ENCODE measurements around the gene PITX2. TPM values are rescaled to one million over a fixed set of nuclear protein-coding genes. Genes with fewer than 3 reads are reported as not detected.
"Not testable (repeated sequence)": the region's sequence is repeated elsewhere in the genome, so short reads cannot be mapped to it uniquely, and the experiment has no call there.

PITX2 gene
- total RNA-seq, 1 donor from 2014 or later = not detected

DNA sequence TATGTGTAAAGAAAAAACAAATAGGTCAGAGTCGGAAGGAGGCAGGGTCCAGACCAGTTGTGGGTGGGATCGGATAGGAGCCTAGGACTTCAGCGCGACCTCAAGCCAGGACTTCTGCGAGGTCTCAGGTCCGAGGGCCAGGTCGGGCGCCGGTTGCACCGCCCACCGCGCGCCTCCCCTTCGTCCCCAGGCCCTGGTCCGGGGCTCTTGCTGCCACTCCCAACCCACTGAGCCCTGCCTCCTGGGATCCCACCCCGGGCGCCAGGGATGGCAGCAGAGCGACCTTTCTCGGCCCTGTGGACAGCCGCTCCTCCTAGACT, 12.3 kb downstream of the PITX2 start:
- no peak for DNase-seq (ENCODE audit: low spot score)
- Mint-ChIP-seq H3K36me3 (ENCODE audit: low read depth) (no peaks in the 10 kb centered on the region), H3K27ac (no peak overlapping the region), H3K4me3 (no peak overlapping the region), H3K27me3 (ENCODE audit: insufficient read depth) (peaks cover 53% of the 10 kb centered on the region), H3K9me3 (no peaks in the 10 kb centered on the region), H3K4me1 (ENCODE audit: low read depth) (no peaks in the 10 kb centered on the region)
- intact Hi-C loops (cut with micrococcal nuclease) = no loop called here

DNA sequence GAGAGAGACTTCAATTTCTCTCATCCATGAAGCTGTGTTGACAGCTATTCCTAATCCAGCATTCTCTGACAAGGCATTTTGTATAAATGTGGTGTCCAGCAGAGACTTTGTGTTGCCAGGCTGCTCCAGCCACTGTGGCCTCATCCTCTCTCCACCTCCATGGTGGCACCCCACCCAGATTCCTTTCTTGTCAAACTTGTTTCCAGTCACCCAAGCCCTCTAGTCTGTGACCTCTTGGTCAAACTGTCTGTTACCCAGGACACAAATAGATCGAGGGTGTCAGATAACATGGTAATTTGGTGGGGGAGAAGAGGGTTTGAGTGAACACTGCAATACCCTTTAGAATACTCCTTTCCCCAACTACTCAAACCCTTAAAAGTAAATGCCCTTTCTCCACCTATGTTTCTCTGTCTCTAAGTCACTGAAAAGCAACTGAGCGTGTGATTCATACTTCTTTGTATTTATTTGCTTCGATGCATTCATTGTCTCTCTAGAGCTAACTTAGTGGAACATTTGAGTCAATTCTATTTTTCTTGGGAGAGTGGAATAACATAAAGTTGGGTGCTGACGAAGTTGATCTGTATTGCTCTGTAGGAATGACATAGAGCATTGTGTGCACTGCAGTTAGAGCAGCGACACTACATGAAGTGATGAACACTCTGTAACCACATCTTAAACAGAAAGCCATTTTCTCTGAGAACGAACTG, 13.7 kb downstream of the PITX2 start:
- no peak for DNase-seq (ENCODE audit: low spot score)
- Mint-ChIP-seq H3K9me3 (no peaks in the 10 kb centered on the region), H3K36me3 (ENCODE audit: low read depth) (no peaks in the 10 kb centered on the region), H3K4me3 (no peak overlapping the region), H3K27me3 (ENCODE audit: insufficient read depth) (peaks cover 41% of the 10 kb centered on the region), H3K27ac (no peak overlapping the region), H3K4me1 (ENCODE audit: low read depth) (no peaks in the 10 kb centered on the region)
- intact Hi-C loops (cut with micrococcal nuclease) = loop anchor here (5.0 kb wide), 1 partner anchor 33 kb away; no protein-coding TSS in a partner anchor

- no peak for DNase-seq (ENCODE audit: low spot score)
- Mint-ChIP-seq H3K4me3 (no peak overlapping the region), H3K27me3 (ENCODE audit: insufficient read depth) (peaks cover 14% of the 10 kb centered on the region), H3K27ac (no peak overlapping the region), H3K9me3 (no peaks in the 10 kb centered on the region), H3K36me3 (ENCODE audit: low read depth) (no peaks in the 10 kb centered on the region), H3K4me1 (ENCODE audit: low read depth) (no peaks in the 10 kb centered on the region)
- intact Hi-C loops (cut with micrococcal nuclease) = loop anchor here (5.0 kb wide), 1 partner anchor 37 kb away; no protein-coding TSS in a partner anchor
Measured at GRCh38 chr4:110605077-110605476, 17.8 kb downstream of the PITX2 start.

GRCh38 chr4:110602061-110602460, 20.8 kb downstream of the PITX2 start:
- Mint-ChIP-seq H3K9me3 (no peaks in the 10 kb centered on the region), H3K36me3 (ENCODE audit: low read depth) (no peaks in the 10 kb centered on the region), H3K27ac (no peak overlapping the region), H3K4me1 (ENCODE audit: low read depth) (no peaks in the 10 kb centered on the region), H3K4me3 (no peak overlapping the region), H3K27me3 (ENCODE audit: insufficient read depth) (peaks cover 4% of the 10 kb centered on the region)
- DNase-seq (ENCODE audit: low spot score) = no peak
- intact Hi-C loops (cut with micrococcal nuclease) = no loop called here

GRCh38 chr4:110597582-110597981, 25.3 kb downstream of the PITX2 start:
- intact Hi-C loops (cut with micrococcal nuclease) = no loop called here
- Mint-ChIP-seq H3K27ac (no peak overlapping the region), H3K27me3 (ENCODE audit: insufficient read depth) (peaks cover 1% of the 10 kb centered on the region), H3K4me1 (ENCODE audit: low read depth) (no peaks in the 10 kb centered on the region), H3K9me3 (peaks cover 2% of the 10 kb centered on the region), H3K36me3 (ENCODE audit: low read depth) (no peaks in the 10 kb centered on the region), H3K4me3 (no peak overlapping the region)
- no peak for DNase-seq (ENCODE audit: low spot score)

DNA sequence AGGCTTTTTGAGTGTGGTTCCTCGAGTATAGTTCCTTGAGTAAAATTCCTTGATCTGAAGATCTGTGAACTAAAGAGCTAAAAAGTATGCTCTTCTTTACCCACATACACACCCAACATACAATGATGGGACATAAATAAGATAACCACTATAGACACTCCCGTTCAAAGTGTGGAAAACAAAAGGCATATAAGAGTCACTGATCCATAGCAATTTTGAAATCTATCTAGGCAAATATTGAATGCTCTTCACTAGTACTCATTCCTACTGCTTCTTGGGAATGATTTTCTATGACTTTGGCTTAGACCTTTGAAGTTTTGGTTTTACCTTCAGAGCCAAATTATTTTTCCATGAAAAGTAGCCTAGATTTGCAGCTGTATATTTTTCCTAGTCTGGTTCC, 26.4 kb downstream of the PITX2 start:
- no peak for DNase-seq (ENCODE audit: low spot score)
- no peak overlapping the region for H3K27ac Mint-ChIP-seq
- intact Hi-C loops (cut with micrococcal nuclease) = no loop called here
- H3K4me1 Mint-ChIP-seq (ENCODE audit: low read depth) = no peaks in the 10 kb centered on the region
- H3K9me3 Mint-ChIP-seq = peaks cover 3% of the 10 kb centered on the region
- H3K4me3 Mint-ChIP-seq = no peak overlapping the region
- H3K36me3 Mint-ChIP-seq (ENCODE audit: low read depth) = no peaks in the 10 kb centered on the region
- peaks cover 6% of the 10 kb centered on the region for H3K27me3 Mint-ChIP-seq (ENCODE audit: insufficient read depth)

DNA sequence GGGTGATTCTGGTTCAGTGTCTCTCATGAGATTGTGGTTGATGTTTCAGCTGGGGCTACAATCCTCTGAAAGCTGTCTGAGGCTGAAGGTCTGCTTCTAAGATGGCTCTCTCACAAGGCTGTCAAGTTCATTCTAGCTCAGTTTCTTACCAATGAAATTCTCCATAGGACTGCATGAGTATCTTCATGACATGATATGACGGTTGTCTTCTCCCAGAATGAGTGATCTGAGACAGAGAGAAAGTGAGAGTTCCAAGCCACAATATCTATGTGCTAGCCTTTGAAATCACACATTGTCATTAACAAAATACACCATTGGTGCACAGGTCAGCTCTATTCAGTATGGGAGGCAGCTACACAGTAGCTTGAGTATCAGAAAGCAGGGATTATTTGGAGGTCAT, 27.3 kb downstream of the PITX2 start:
- Mint-ChIP-seq H3K36me3 (ENCODE audit: low read depth) (no peaks in the 10 kb centered on the region), H3K4me3 (no peak overlapping the region), H3K27me3 (ENCODE audit: insufficient read depth) (peaks cover 6% of the 10 kb centered on the region), H3K4me1 (ENCODE audit: low read depth) (no peaks in the 10 kb centered on the region), H3K27ac (no peak overlapping the region), H3K9me3 (peaks cover 3% of the 10 kb centered on the region)
- DNase-seq (ENCODE audit: low spot score) = no peak
- intact Hi-C loops (cut with micrococcal nuclease) = no loop called here

GRCh38 chr4:110589297-110589696, 33.6 kb downstream of the PITX2 start:
- Mint-ChIP-seq H3K27ac (no peak overlapping the region), H3K4me1 (ENCODE audit: low read depth) (no peaks in the 10 kb centered on the region), H3K36me3 (ENCODE audit: low read depth) (no peaks in the 10 kb centered on the region), H3K27me3 (ENCODE audit: insufficient read depth) (peaks cover 6% of the 10 kb centered on the region), H3K4me3 (no peak overlapping the region), H3K9me3 (peaks cover 3% of the 10 kb centered on the region)
- intact Hi-C loops (cut with micrococcal nuclease) = no loop called here
- DNase-seq (ENCODE audit: low spot score) = no peak

DNA sequence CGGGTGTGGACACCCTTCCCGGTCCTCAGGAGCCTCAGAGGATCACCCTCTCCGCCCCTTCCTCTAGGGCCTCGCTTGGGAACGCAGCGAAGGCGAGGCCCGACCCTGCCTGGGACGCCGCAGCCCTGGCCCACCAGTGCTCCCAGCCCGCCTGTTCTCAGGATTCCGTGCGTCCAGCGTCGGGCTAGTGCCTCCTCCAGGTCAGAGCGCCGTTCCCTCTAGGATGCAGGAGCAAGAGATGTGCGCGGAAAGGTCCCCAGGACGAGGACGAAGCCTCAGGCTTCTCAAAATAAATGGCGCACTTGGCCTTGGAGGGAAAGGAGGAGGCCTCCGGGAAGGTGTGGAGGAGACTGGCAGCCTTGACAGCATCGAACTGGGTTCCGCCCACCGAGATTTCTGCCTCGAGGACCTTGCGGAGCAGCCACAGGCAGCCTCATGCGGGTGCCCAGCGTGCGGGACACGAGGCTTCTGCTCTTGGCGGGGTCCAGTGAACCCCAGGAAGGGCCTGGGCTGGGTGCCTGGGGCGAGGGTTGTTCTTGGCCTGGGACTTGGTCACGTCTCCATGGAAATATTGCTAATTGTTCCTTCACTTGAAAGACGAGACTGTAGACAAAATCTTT, 35.1 kb downstream of the PITX2 start:
- Mint-ChIP-seq H3K4me1 (ENCODE audit: low read depth) (no peaks in the 10 kb centered on the region), H3K4me3 (no peak overlapping the region), H3K9me3 (peaks cover 3% of the 10 kb centered on the region), H3K27ac (no peak overlapping the region), H3K36me3 (ENCODE audit: low read depth) (no peaks in the 10 kb centered on the region), H3K27me3 (ENCODE audit: insufficient read depth) (peaks cover 6% of the 10 kb centered on the region)
- intact Hi-C loops (cut with micrococcal nuclease) = no loop called here
- no peak for DNase-seq (ENCODE audit: low spot score)

DNA sequence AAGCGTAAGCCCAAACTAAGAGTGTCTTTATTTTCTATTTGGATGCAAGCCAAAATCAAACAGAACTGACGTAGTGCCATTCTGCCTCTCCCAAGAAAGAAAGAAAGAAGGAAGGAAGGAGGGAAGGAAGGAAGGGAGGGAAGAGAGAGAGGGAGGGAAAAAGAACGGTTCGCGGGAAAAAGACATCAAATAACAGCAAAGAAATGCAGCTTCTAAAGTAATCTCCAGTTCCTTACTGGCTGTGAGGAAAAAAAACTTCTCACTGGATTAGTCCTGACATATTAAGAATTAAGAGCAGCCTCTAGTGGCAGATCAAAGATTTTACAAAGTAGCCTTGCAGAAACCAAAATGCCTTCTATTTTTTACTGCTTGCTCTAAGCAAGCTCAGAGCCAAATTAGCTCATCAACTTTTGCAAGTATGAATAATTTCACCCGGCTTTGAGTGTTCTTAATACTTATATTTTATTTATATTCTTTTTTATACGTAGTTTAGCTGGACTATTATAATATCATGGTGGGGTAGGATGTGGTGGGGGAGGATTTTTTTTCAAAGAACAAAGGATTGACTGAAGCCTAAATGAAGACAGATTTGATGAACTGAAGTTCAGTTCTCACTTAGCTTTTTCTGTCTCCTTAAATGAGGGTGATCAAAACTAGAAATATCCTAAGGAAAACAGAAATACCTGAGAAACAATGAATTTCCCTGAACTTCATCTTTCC, 36.6 kb downstream of the PITX2 start:
- Mint-ChIP-seq H3K27me3 (ENCODE audit: insufficient read depth) (no peaks in the 10 kb centered on the region), H3K36me3 (ENCODE audit: low read depth) (no peaks in the 10 kb centered on the region)

GRCh38 chr4:110576696-110577095, 46.2 kb downstream of the PITX2 start:
- H3K27ac Mint-ChIP-seq; intact Hi-C loops (cut with micrococcal nuclease); H3K4me3 Mint-ChIP-seq; H3K36me3 Mint-ChIP-seq (ENCODE audit: low read depth); DNase-seq (ENCODE audit: low spot score); H3K9me3 Mint-ChIP-seq; H3K27me3 Mint-ChIP-seq (ENCODE audit: insufficient read depth); H3K4me1 Mint-ChIP-seq (ENCODE audit: low read depth): not testable (repeated sequence)

More for the DNA sequence above, 36.6 kb downstream of the PITX2 start:
- Mint-ChIP-seq H3K4me1 (ENCODE audit: low read depth) (no peaks in the 10 kb centered on the region), H3K27ac (no peak overlapping the region), H3K9me3 (no peaks in the 10 kb centered on the region), H3K4me3 (no peak overlapping the region)
- intact Hi-C loops (cut with micrococcal nuclease) = no loop called here
- no peak for DNase-seq (ENCODE audit: low spot score)

Measured in activated T-helper 1 cell treated with anti-CD3 and anti-CD28 coated beads, Interleukin-12 subunit alpha, Interleukin-12 subunit beta, Interleukin-2, Interleukin-4 antibody, amounts not matched to agents 30 ng/mL and 10 ng/mL and 1 ng/mL, durations not matched to agents 14 hours and 24 hours and 36 hours (primary cell).